Ascending aorta (tissue), 2 donors: ENCODE results near the gene HOXC6. TPM values are rescaled to one million over a fixed set of nuclear protein-coding genes. Genes with fewer than 3 reads are reported as not detected.
A peak's percentile ranks its signal among the peaks of the same experiment; 100 is the strongest.

ENCODE experiments used
- DNase-seq, 2 donors: peaks; one replicate each; pipeline ENCODE4 v3.0.0-alpha.2; 2019; ENCODE audit warnings: low spot score in 2 of 2
- H3K27ac ChIP-seq, 2 donors: fragments of 200-600 bp; sonication (generic); one replicate each; pipeline ENCODE4 v1.5.1; 2016 to 2017; ENCODE audit warnings: mild to moderate bottlenecking in 1 of 2
- H3K27me3 ChIP-seq: fragments of 200-600 bp; sonication (generic); one replicate; pipeline ENCODE4 v1.5.1; 2017
- H3K36me3 ChIP-seq, 2 donors: fragments of 200-600 bp; sonication (generic); one replicate each; pipeline ENCODE4 v1.5.1; 2016
- H3K4me1 ChIP-seq, 2 donors: fragments of 200-600 bp; sonication (generic); one replicate each; pipeline ENCODE4 v1.5.1; 2016 to 2017; ENCODE audit warnings: mild to moderate bottlenecking in 1 of 2
- H3K4me3 ChIP-seq, 2 donors: fragments of 200-600 bp; sonication (generic); one replicate each; pipeline ENCODE4 v1.5.1; 2016 to 2017; ENCODE audit warnings: mild to moderate bottlenecking in 1 of 2
- H3K9me3 ChIP-seq, 2 donors: fragments of 200-600 bp; sonication (generic); one replicate each; pipeline ENCODE4 v1.5.1; 2016
- intact Hi-C: fragments of 100-400 bp; cut with DNase I; formaldehyde crosslinking; loops from one replicate; pipeline ENCODE4 v1.15.1; 2023
- total RNA-seq: library from RNA; depleted of rRNA; stranded (reverse); fragments of >200 nt; gene quantifications from one replicate; pipeline ENCODE4 v1.1.0, GENCODE V29; 2016
- TF ChIP-seq, protein P1 (sequence below), 3 experiments: fragments of 200-600 bp in 2 of 3; fragments of 450-650 bp in 1 of 3; sonication (generic) in 2 of 3; IDR thresholded peaks; one replicate each; pipeline ENCODE4 v1.5.1; 2016 to 2019; ENCODE audit warnings: antibody characterized with exemption in 3 of 3, mild to moderate bottlenecking in 1 of 3, moderate library complexity in 1 of 3

HOXC6 gene
- total RNA-seq, 1 donor from 2014 or later = 7.6 TPM

DNA sequence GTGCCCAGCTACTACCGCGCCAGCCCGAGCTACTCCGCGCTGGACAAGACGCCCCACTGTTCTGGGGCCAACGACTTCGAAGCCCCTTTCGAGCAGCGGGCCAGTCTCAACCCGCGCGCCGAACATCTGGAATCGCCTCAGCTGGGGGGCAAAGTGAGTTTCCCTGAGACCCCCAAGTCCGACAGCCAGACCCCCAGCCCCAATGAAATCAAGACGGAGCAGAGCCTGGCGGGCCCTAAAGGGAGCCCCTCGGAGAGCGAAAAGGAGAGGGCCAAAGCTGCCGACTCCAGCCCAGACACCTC lies 42.6 kb upstream of the HOXC6 start:
- Histone ChIP-seq H3K4me1 (peaks cover 6 to 13% of the 10 kb centered on the region in 2 donors), H3K27ac (no peak overlapping the region), H3K4me3 (peak overlapping the region; percentile 43 to 53), H3K36me3 (no peaks in the 10 kb centered on the region), H3K27me3 (peaks cover 61% of the 10 kb centered on the region), H3K9me3 (no peaks in the 10 kb centered on the region)
- intact Hi-C loops = no loop called here
- no peak for DNase-seq
- TF ChIP-seq, protein P1, sequence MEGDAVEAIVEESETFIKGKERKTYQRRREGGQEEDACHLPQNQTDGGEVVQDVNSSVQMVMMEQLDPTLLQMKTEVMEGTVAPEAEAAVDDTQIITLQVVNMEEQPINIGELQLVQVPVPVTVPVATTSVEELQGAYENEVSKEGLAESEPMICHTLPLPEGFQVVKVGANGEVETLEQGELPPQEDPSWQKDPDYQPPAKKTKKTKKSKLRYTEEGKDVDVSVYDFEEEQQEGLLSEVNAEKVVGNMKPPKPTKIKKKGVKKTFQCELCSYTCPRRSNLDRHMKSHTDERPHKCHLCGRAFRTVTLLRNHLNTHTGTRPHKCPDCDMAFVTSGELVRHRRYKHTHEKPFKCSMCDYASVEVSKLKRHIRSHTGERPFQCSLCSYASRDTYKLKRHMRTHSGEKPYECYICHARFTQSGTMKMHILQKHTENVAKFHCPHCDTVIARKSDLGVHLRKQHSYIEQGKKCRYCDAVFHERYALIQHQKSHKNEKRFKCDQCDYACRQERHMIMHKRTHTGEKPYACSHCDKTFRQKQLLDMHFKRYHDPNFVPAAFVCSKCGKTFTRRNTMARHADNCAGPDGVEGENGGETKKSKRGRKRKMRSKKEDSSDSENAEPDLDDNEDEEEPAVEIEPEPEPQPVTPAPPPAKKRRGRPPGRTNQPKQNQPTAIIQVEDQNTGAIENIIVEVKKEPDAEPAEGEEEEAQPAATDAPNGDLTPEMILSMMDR (IDR thresholded peaks at IDR 0.05) = no peak

DNA sequence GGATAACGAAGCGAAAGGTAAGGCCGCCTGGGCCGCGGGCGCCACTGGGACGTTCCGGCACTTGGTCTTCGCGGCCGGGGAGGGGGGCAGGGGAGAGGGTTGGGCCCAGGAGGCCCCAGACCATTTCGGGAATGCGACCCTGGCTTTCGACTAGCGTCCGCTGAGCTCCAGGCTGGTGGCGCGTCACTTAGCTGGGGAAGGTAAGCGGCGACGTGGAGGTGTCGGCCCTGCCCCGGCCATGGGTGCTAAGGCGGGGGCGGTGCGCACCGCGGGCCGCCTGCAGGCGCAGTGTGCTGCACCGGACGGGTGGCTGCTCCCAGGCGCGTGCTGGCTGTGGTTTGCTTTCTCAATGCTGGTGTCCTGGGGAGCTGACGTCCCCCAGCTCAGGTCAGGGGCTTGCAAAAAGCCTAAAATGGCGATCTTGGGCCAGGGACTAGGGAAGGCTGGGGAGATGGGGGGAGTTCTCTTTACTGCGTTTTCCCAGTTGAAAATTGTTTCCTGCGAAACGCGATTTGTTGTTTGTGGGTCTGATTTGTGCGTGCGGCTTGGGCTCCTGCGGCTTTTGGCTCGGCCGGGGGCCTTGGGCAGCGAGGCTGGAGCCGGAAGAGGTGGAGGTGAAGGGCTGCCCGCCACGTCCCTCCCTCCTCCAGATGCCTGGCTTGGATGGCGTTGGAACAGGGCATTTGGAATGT lies 42.1 kb upstream of the HOXC6 start:
- TF ChIP-seq, protein P1 (IDR thresholded peaks at IDR 0.05) = no peak
- Histone ChIP-seq H3K36me3 (no peaks in the 10 kb centered on the region), H3K27me3 (peaks cover 61% of the 10 kb centered on the region), H3K27ac (no peak overlapping the region), H3K4me1 (peaks cover 6 to 13% of the 10 kb centered on the region in 2 donors), H3K4me3 (peak overlapping the region; percentile 43 to 53), H3K9me3 (no peaks in the 10 kb centered on the region)
- intact Hi-C loops = no loop called here
- no peak for DNase-seq

DNA sequence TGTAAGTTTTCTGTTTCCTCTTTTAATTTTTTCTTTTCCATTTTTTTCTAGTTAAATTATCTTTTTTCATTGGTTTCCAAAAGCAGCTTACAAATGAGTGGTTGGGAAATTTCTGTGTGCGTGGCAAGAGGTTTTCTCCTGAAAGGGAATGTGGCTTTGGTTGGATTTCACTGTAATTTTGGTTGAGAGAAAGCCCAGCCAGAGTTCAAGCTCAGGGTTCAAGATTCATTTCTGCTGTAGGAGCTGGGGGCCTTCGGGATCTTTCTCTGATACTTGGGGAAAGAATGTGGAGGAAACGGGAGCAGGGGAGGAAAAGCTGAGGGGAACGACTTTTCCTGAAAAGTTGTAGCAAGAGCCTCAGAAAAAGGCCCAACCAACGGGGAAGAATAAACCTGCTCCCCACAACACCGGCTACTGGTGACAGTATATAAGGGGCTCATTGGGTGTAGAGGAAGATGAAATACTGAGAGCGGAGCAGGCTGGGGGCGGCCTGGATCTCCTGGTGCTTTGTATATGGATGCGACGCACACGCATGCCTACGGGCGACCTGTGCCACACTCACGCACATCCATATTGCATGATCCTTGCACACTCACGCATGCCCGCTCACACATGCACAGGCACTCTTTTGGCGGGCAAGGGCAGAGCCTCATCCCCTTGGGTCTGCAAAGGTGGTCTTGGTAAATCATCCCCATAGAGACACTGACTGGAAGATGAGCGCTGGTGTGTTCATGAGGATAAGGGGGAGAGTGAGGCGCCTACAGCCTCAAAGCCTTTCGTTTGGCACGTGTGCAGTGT lies 41.4 kb upstream of the HOXC6 start:
- Histone ChIP-seq H3K4me3 (no peak overlapping the region), H3K27ac (no peak overlapping the region), H3K27me3 (peaks cover 63% of the 10 kb centered on the region), H3K4me1 (peaks cover 6 to 13% of the 10 kb centered on the region in 2 donors), H3K9me3 (no peaks in the 10 kb centered on the region), H3K36me3 (no peaks in the 10 kb centered on the region)
- intact Hi-C loops = no loop called here
- TF ChIP-seq, protein P1 (IDR thresholded peaks at IDR 0.05) = no peak
- DNase-seq = no peak

DNA sequence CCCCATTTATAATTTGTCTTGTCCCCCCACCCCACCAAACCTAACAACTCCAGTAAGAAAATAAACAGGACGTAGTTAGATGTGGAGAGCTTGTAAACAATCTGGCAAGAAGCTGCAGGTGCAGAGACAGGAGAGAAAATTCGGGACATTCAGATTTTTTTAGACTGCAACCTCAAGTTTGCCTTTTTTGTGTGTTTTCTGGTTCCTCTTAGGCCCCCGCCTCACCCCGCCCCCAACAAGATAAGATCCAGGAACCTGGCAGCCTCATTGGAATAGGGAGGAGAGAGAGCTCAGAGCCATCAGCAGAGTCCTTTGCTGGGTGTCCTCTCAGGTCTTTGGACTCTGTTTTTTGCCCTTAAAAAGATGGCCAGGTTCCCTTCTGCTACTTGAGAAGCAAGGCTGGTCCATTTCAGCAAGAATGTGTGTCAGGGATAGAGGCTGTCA lies 40.4 kb upstream of the HOXC6 start:
- TF ChIP-seq, protein P1 (IDR thresholded peaks at IDR 0.05) = no peak
- Histone ChIP-seq H3K27me3 (peaks cover 64% of the 10 kb centered on the region), H3K36me3 (no peaks in the 10 kb centered on the region), H3K9me3 (no peaks in the 10 kb centered on the region), H3K27ac (no peak overlapping the region), H3K4me3 (no peak overlapping the region), H3K4me1 (peaks cover 6 to 13% of the 10 kb centered on the region in 2 donors)
- no peak for DNase-seq
- intact Hi-C loops = no loop called here

DNA sequence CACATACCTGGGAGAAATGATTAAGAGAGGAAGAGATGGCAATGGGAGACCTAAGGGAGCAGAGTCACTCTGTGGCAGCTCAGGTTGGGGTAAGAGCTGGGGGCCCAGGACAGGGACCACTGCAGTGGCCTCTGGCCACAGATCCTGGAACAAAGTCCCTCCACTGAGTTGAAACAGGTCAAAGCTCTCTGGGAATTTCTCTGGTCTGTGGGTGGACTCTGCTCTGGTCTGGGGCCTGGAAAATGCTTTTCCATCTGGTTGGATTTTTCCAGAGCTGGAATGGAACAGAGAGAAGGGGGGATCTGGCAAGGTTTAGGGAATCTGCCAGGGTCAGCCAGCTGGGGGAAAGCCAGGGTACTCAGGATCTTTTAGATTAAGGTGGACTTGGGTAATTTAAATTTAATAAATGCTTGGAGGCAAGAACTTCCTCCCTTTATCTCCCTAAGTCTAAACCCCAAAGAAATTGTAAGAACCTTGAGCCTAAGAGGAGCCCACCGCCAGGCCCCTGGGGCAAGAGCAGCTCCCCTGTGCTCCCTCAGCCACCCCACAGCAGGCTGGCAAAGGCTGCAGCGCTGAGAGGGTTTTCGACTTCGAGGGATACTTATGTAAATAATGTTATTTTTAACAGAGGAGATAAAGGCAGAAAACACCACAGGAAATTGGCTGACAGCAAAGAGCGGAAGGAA lies 39.6 kb upstream of the HOXC6 start:
- no peak for DNase-seq
- Histone ChIP-seq H3K27ac (no peak overlapping the region), H3K4me3 (no peak overlapping the region), H3K36me3 (no peaks in the 10 kb centered on the region), H3K9me3 (no peaks in the 10 kb centered on the region), H3K4me1 (peaks cover 6 to 13% of the 10 kb centered on the region in 2 donors), H3K27me3 (peaks cover 63% of the 10 kb centered on the region)
- intact Hi-C loops = no loop called here
- TF ChIP-seq, protein P1 (IDR thresholded peaks at IDR 0.05) = no peak
